Glutamatergic neuron (in vitro differentiated cells): Measurements from ENCODE around the gene CEP72. TPM values are rescaled to one million over a fixed set of nuclear protein-coding genes. Genes with fewer than 3 reads are reported as not detected.

Source experiments
- DNase-seq: peaks from one replicate; pipeline ENCODE4 v3.0.0; 2022
- H3K27ac Mint-ChIP-seq: one replicate; pipeline ENCODE4 v1.8.0; 2020; ENCODE audit warnings: mild to moderate bottlenecking, mixed read lengths, inconsistent platforms; ENCODE audit not compliant: unreplicated experiment
- H3K27me3 Mint-ChIP-seq: one replicate; pipeline ENCODE4 v1.8.0; 2020; ENCODE audit warnings: mild to moderate bottlenecking, moderate library complexity, mixed read lengths, inconsistent platforms; ENCODE audit not compliant: unreplicated experiment
- H3K36me3 Mint-ChIP-seq: one replicate; pipeline ENCODE4 v1.8.0; 2020; ENCODE audit warnings: mild to moderate bottlenecking, mixed read lengths, inconsistent platforms; ENCODE audit not compliant: unreplicated experiment
- H3K4me1 Mint-ChIP-seq: one replicate; pipeline ENCODE4 v1.8.0; 2020; ENCODE audit warnings: mild to moderate bottlenecking, low read depth, mixed read lengths, inconsistent platforms; ENCODE audit not compliant: unreplicated experiment
- H3K4me3 Mint-ChIP-seq: one replicate; pipeline ENCODE4 v1.8.0; 2020; ENCODE audit warnings: mild to moderate bottlenecking, mixed read lengths, inconsistent platforms; ENCODE audit not compliant: unreplicated experiment
- H3K9me3 Mint-ChIP-seq: one replicate; pipeline ENCODE4 v1.8.0; 2020; ENCODE audit warnings: mild to moderate bottlenecking, moderate library complexity, mixed read lengths, inconsistent platforms; ENCODE audit not compliant: unreplicated experiment
- CTCF ChIP-seq: fragments of 200-600 bp; sonication (generic); IDR thresholded peaks from one replicate; pipeline ENCODE4 v1.5.0; 2021; ENCODE audit not compliant: partially characterized antibody, unreplicated experiment
- total RNA-seq: library from RNA; stranded (reverse); fragmentation: NEBNext Ultra II Directional; extraction: Animal tissue kit (Norgen Biotek cat#: 25700); gene quantifications from one replicate; pipeline ENCODE4 v1.2.1, GENCODE V29; 2021; ENCODE audit not compliant: unreplicated experiment

CEP72 gene
- total RNA-seq, 1 donor from 2014 or later: 43.9 TPM

GRCh38 chr5:606061-606460, 6.1 kb upstream of the CEP72 start:
- peaks cover 8% of the 10 kb centered on the region for H3K27me3 Mint-ChIP-seq
- DNase-seq: no peak

GRCh38 chr5:606526-607399, 5.4 kb upstream of the CEP72 start:
- DNase-seq: no peak
- H3K9me3 Mint-ChIP-seq: peaks cover 4% of the 10 kb centered on the region
- TF ChIP-seq CTCF: no peak
- no peak overlapping the region for H3K27ac Mint-ChIP-seq
- H3K27me3 Mint-ChIP-seq: peaks cover 8% of the 10 kb centered on the region
- no peaks in the 10 kb centered on the region for H3K36me3 Mint-ChIP-seq
- H3K4me3 Mint-ChIP-seq: no peak overlapping the region
- H3K4me1 Mint-ChIP-seq: no peaks in the 10 kb centered on the region

More at GRCh38 chr5:606061-606460, 6.1 kb upstream of the CEP72 start:
- Mint-ChIP-seq H3K9me3 (peaks cover 4% of the 10 kb centered on the region), H3K4me3 (no peak overlapping the region), H3K27ac (no peak overlapping the region), H3K4me1 (no peaks in the 10 kb centered on the region), H3K36me3 (no peaks in the 10 kb centered on the region)
- no peak for TF ChIP-seq CTCF

DNA sequence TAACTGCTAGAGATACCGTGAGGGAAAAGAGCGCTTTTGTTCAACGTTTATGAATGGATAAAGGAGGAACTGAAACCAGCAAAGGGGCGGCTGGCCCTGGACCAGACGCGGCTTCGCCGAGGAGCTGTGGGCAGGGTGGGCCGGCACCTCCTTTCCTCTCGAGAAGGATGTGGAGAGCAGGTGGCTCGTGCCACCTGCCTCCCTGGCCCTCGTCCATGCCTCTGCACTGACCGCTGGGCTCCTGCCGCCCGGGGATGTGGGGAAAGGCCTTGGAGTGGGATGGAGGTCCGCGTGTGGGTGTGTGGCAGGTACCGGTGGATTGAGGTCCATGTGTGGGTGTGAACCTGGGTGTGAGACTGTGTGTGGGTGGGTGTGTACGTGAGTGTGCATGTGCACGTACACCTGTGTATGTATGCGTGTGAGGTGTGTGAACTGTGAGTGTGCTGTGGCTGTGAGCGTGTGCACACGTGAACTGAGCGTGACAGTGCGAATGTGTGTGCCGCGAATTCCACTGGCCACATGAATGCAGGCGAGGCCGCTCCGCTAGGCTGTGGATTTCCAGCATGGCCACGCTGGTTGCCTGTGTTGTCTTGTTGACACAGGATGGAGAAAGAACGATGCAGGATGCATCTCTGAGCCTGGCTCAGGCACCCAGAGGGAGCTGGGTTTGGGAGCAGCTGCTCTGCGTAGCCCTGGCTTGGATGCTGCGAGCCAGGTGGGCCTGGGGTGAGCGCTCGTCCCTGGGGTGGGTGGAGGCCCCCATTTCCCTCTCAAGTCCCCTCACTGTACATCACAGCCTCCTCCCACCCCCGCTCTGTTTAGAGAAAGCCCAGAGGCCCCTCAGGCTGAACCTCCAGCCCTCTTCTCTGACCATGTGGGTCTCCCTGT, 4.4 kb upstream of the CEP72 start:
- no peaks in the 10 kb centered on the region for H3K36me3 Mint-ChIP-seq
- no peak for TF ChIP-seq CTCF
- no peak for DNase-seq
- peaks cover 2% of the 10 kb centered on the region for H3K4me1 Mint-ChIP-seq
- H3K27me3 Mint-ChIP-seq: peaks cover 10% of the 10 kb centered on the region
- H3K27ac Mint-ChIP-seq: no peak overlapping the region
- peaks cover 6% of the 10 kb centered on the region for H3K9me3 Mint-ChIP-seq
- no peak overlapping the region for H3K4me3 Mint-ChIP-seq

- Mint-ChIP-seq H3K9me3 (peaks cover 6% of the 10 kb centered on the region), H3K36me3 (no peaks in the 10 kb centered on the region), H3K4me3 (no peak overlapping the region), H3K27me3 (peaks cover 12% of the 10 kb centered on the region), H3K27ac (no peak overlapping the region), H3K4me1 (peaks cover 5% of the 10 kb centered on the region)
- no peak for DNase-seq
- TF ChIP-seq CTCF: no peak
Observed at GRCh38 chr5:608429-609370, 3.4 kb upstream of the CEP72 start.
